ENCODE results near the gene ZNF277. TPM values are rescaled to one million over a fixed set of nuclear protein-coding genes. Genes with fewer than 3 reads are reported as not detected.
A peak's percentile ranks its signal among the peaks of the same experiment; 100 is the strongest.
"Not testable (repeated sequence)": the region's sequence is repeated elsewhere in the genome, so short reads cannot be mapped to it uniquely, and the experiment has no call there.

The ZNF277 gene
- total RNA-seq, 1 experiment from 2014 or later = 13.1 TPM

- Histone ChIP-seq H3K4ac (ENCODE audit: low read depth, low read length) (no peak overlapping the region), H3K14ac (ENCODE audit: insufficient read depth, low read length) (no peak overlapping the region), H3K4me2 (ENCODE audit: insufficient read depth, insufficient read length, low read length) (no peak overlapping the region), H3K79me2 (ENCODE audit: insufficient read depth, low read length) (no peaks in the 10 kb centered on the region), H3K23ac (ENCODE audit: insufficient read length, low read depth, low read length) (no peak overlapping the region), H2AFZ (ENCODE audit: low read length) (no peak overlapping the region), H3K9me3 (ENCODE audit: control insufficient read depth, low read depth, low read length) (no peaks in the 10 kb centered on the region), H3K4me1 (ENCODE audit: insufficient read depth, low read length) (peaks cover 12% of the 10 kb centered on the region), H2BK120ac (ENCODE audit: low read depth, low read length, poor library complexity, severe bottlenecking) (no peak overlapping the region), H3K27ac (ENCODE audit: insufficient read length, low read depth, low read length) (no peak overlapping the region), H3K9ac (ENCODE audit: extremely low read depth, insufficient read length, low read length) (no peak overlapping the region), H4K20me1 (ENCODE audit: control insufficient read depth, insufficient read depth, insufficient read length) (no peaks in the 10 kb centered on the region), H2BK12ac (ENCODE audit: insufficient read length, low read depth, low read length) (no peak overlapping the region), H3T11ph (ENCODE audit: low read length) (no peak overlapping the region), H3K23me2 (ENCODE audit: insufficient read length, low read depth, low read length, poor library complexity, severe bottlenecking) (no peaks in the 10 kb centered on the region), H4K91ac (ENCODE audit: insufficient read length, low read depth, low read length) (no peak overlapping the region), H3K18ac (ENCODE audit: insufficient read length, low read depth, low read length) (no peak overlapping the region), H2BK20ac (ENCODE audit: low read depth, low read length, poor library complexity, severe bottlenecking) (no peak overlapping the region), H3K56ac (ENCODE audit: insufficient read length, low read depth, low read length) (no peak overlapping the region), H2AK5ac (ENCODE audit: insufficient read length, low read length) (no peak overlapping the region), H4K5ac (ENCODE audit: insufficient read length, low read depth, low read length) (no peak overlapping the region), H3K79me1 (ENCODE audit: insufficient read depth, low read depth, low read length, poor library complexity, severe bottlenecking) (peaks cover 3% of the 10 kb centered on the region), H4K8ac (replicated peaks; ENCODE audit: insufficient read length, low read depth, low read length) (no peak overlapping the region), H2BK15ac (ENCODE audit: low read depth, low read length) (no peak overlapping the region), H3K27me3 (ENCODE audit: insufficient read depth, low read length) (peaks cover 3% of the 10 kb centered on the region; the same call in 1 of the 2 replicates), H2BK5ac (ENCODE audit: insufficient read length, low read length) (no peak overlapping the region)
- Mint-ChIP-seq H3K4me1 (peaks cover 40 to 43% of the 10 kb centered on the region in 2 experiments), H3K36me3 (ENCODE audit: insufficient read depth in 1 of 3, low read depth in 3 of 3) (peaks cover 0 to 11% (median 0%) of the 10 kb centered on the region in 3 experiments; a peak in 4 of 7 replicates), H3K27ac (no peak overlapping the region), H3K9me3 (no peaks in the 10 kb centered on the region), H3K4me3 (no peak overlapping the region), H3K27me3 (ENCODE audit: low read depth) (peaks cover 81% of the 10 kb centered on the region)
- WGBS (ENCODE audit: extremely low coverage, insufficient read length, low lambda C conversion rate) = no CpG with 5 or more reads among the region's 2 CpGs
- DNase-seq = no peak
- TF ChIP-seq, protein P1, sequence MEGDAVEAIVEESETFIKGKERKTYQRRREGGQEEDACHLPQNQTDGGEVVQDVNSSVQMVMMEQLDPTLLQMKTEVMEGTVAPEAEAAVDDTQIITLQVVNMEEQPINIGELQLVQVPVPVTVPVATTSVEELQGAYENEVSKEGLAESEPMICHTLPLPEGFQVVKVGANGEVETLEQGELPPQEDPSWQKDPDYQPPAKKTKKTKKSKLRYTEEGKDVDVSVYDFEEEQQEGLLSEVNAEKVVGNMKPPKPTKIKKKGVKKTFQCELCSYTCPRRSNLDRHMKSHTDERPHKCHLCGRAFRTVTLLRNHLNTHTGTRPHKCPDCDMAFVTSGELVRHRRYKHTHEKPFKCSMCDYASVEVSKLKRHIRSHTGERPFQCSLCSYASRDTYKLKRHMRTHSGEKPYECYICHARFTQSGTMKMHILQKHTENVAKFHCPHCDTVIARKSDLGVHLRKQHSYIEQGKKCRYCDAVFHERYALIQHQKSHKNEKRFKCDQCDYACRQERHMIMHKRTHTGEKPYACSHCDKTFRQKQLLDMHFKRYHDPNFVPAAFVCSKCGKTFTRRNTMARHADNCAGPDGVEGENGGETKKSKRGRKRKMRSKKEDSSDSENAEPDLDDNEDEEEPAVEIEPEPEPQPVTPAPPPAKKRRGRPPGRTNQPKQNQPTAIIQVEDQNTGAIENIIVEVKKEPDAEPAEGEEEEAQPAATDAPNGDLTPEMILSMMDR (conservative IDR thresholded peaks at IDR 0.05) = no peak
Measured at GRCh38 chr7:112248598-112248997, 42.1 kb downstream of the ZNF277 start.

DNA sequence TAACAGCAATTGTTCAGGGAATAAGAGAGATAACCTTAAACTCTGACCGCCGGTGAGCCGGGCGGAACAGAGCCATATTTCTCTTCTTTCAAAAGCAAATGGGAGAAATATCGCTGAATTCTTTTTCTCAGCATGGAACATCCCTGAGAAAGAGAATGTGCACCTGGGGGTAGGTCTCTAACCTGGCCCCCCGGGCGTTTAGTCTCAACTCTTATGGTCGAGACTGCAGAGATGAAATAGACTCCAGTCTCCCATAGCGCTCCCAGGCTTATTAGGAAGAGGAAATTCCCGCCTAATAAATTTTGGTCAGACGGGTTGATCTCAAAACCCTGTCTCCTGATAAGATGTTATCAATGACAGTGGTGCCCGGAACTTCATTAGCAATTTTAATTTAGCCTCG is 43.5 kb downstream of the ZNF277 start:
- peak overlapping the region; percentile 72 for H3K4me2 ChIP-seq (ENCODE audit: insufficient read depth, insufficient read length, low read length)
- not testable (repeated sequence) for H4K5ac ChIP-seq (ENCODE audit: insufficient read length, low read depth, low read length); H4K8ac ChIP-seq (replicated peaks; ENCODE audit: insufficient read length, low read depth, low read length); H2BK5ac ChIP-seq (ENCODE audit: insufficient read length, low read length); H3K18ac ChIP-seq (ENCODE audit: insufficient read length, low read depth, low read length); H3K56ac ChIP-seq (ENCODE audit: insufficient read length, low read depth, low read length); H3K9me3 Mint-ChIP-seq; H3K23me2 ChIP-seq (ENCODE audit: insufficient read length, low read depth, low read length, poor library complexity, severe bottlenecking); H3T11ph ChIP-seq (ENCODE audit: low read length); H4K20me1 ChIP-seq (ENCODE audit: control insufficient read depth, insufficient read depth, insufficient read length); H2AFZ ChIP-seq (ENCODE audit: low read length); H2BK12ac ChIP-seq (ENCODE audit: insufficient read length, low read depth, low read length); H3K79me1 ChIP-seq (ENCODE audit: insufficient read depth, low read depth, low read length, poor library complexity, severe bottlenecking); H3K4ac ChIP-seq (ENCODE audit: low read depth, low read length); H3K23ac ChIP-seq (ENCODE audit: insufficient read length, low read depth, low read length); H2AK5ac ChIP-seq (ENCODE audit: insufficient read length, low read length); H4K91ac ChIP-seq (ENCODE audit: insufficient read length, low read depth, low read length); H2BK15ac ChIP-seq (ENCODE audit: low read depth, low read length); H2BK120ac ChIP-seq (ENCODE audit: low read depth, low read length, poor library complexity, severe bottlenecking); H3K79me2 ChIP-seq (ENCODE audit: insufficient read depth, low read length); H3K9ac ChIP-seq (ENCODE audit: extremely low read depth, insufficient read length, low read length); H3K27ac ChIP-seq (ENCODE audit: insufficient read length, low read depth, low read length); H2BK20ac ChIP-seq (ENCODE audit: low read depth, low read length, poor library complexity, severe bottlenecking); H3K14ac ChIP-seq (ENCODE audit: insufficient read depth, low read length); H3K9me3 ChIP-seq (ENCODE audit: control insufficient read depth, low read depth, low read length); H3K36me3 Mint-ChIP-seq (ENCODE audit: insufficient read depth in 1 of 3, low read depth in 3 of 3); H3K27me3 ChIP-seq (ENCODE audit: insufficient read depth, low read length)
- Mint-ChIP-seq H3K4me1 (peaks cover 53% of the 10 kb centered on the region in 2 experiments), H3K4me3 (peak overlapping the region; percentile 43 to 71; a peak in 4 of 5 replicates), H3K27me3 (ENCODE audit: low read depth) (peaks cover 85% of the 10 kb centered on the region), H3K27ac (peak overlapping the region in 1 of 3 experiments; percentile 96; a peak in 3 of 7 replicates)
- H3K4me1 ChIP-seq (ENCODE audit: insufficient read depth, low read length) = peaks cover 15% of the 10 kb centered on the region
- WGBS (ENCODE audit: extremely low coverage, insufficient read length, low lambda C conversion rate) = no CpG with 5 or more reads among the region's 13 CpGs
- DNase-seq = peak; percentile 79

All from H9 (cell line).